HL-60/S4 treated with retinoic acid at 250 ng/mL for 4 days and 3 days (cell line): ENCODE data around the gene C1GALT1C1.
"Not testable (repeated sequence)": the region's sequence is repeated elsewhere in the genome, so short reads cannot be mapped to it uniquely, and the experiment has no call there.

Experiments
- in situ Hi-C: fragments of 300-500 bp; cut with MboI; formaldehyde crosslinking; loops from 2 replicates; pipeline ENCODE4 v1.7.0; 2022; ENCODE audit warnings: low sequenced_read_pairs

Gene C1GALT1C1

GRCh38 chrX:120629667-120630537 lies at the start of gene C1GALT1C1:
TSS of gene C1GALT1C1 (minus strand) at chrX:120630054. CDS start at chrX:120627166, 2,888 bp downstream.
- in situ Hi-C loops: no loop called here

- in situ Hi-C loops: no loop called here
Observed at GRCh38 chrX:120677004-120677652, 47.3 kb upstream of the C1GALT1C1 start.

GRCh38 chrX:120672841-120673530 lies 43.1 kb upstream of the C1GALT1C1 start:
- in situ Hi-C loops: no loop called here

GRCh38 chrX:120672389-120672788 lies 42.5 kb upstream of the C1GALT1C1 start:
- in situ Hi-C loops: no loop called here

- in situ Hi-C loops: no loop called here
Observed at GRCh38 chrX:120671963-120672362, 42.1 kb upstream of the C1GALT1C1 start.

GRCh38 chrX:120668357-120668756 lies 38.5 kb upstream of the C1GALT1C1 start:
- in situ Hi-C loops: no loop called here

DNA sequence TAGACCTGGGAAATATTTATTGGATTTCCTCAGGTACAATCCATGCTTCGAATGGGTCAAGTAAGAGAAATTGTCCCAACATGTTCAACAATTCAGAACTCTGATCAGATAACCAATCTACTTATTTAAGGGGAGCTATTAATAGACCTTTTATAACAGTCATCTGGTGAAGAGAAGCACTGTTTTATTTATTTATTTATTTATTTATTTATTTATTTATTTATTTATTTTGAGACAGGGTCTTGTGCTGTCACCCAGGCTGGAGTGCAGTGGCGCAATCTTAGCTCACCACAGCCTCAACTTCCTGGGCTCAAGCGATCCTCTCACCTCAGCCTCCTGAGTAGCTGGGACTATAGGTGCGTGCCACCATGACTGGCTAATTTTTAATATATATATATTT lies 34.7 kb upstream of the C1GALT1C1 start:
- in situ Hi-C loops: not testable (repeated sequence)

GRCh38 chrX:120664081-120664480 lies 34.2 kb upstream of the C1GALT1C1 start:
- in situ Hi-C loops: no loop called here

- in situ Hi-C loops: no loop called here
Observed at GRCh38 chrX:120662662-120663061, 32.8 kb upstream of the C1GALT1C1 start.

GRCh38 chrX:120660637-120661036 lies 30.8 kb upstream of the C1GALT1C1 start:
- in situ Hi-C loops: no loop called here

GRCh38 chrX:120653000-120653399 lies 23.1 kb upstream of the C1GALT1C1 start:
- in situ Hi-C loops: no loop called here

- in situ Hi-C loops: not testable (repeated sequence)
Observed at GRCh38 chrX:120652256-120652655, 22.4 kb upstream of the C1GALT1C1 start.

DNA sequence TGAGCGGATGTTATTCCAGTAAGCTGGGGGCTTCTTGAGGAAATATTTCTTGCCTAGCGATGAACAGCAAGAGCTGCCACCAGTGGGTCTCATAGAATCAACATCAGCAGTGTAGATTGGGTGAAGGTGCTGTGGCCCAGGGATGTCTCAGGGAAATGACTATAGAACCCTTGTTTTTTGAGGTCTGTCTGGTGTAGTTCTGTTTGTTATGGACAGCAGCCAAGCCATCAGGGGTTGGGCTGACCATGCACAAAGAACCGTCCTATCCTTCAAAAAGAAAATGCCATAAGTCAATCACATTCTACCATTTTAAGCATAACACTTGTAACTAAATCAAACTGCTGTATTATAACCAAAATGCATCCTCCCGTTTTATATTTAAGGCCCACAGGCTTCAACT lies 17.3 kb upstream of the C1GALT1C1 start:
- in situ Hi-C loops: no loop called here

DNA sequence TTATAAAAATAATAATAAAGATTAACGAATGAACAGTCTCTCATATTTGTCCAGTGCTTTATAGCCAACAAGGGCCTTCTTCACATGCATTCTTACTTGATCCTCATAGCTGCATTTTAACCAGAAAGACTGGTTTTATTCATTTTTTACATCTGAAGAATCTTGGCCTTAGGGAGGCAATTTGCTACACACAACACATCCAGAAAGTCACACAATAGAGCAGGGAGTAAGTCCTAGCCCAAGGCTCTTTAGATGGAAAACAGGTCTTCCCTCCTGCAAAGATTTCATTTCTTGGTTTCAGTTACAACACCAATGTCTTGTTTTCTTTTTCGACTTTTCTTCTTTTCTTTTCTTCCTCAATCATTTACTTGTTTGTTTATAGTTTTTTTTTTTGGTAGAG lies 13.0 kb upstream of the C1GALT1C1 start:
- in situ Hi-C loops: no loop called here

- in situ Hi-C loops: no loop called here
Observed at GRCh38 chrX:120638619-120639018, 8.8 kb upstream of the C1GALT1C1 start.

DNA sequence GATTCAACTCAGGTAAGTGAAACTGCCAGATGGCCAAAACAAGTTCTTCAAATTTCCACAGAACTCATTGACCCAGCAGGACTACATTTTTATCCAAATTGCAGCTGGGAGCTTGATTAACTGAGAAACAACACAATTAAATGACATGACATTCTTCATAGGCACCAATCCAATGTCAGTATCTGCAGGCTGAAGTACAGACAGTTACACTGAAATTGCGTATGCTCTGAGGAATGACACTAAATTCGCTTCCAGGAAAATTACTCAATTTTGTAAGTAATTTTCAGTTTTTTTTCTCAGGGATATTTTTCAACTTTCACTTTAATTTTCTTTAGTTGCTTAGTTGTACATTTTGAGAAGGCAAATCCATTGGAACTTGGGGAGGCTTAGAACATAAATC lies 4.5 kb downstream of the C1GALT1C1 start:
- in situ Hi-C loops: no loop called here

GRCh38 chrX:120617996-120618630 lies 11.7 kb downstream of the C1GALT1C1 start:
- in situ Hi-C loops: no loop called here

DNA sequence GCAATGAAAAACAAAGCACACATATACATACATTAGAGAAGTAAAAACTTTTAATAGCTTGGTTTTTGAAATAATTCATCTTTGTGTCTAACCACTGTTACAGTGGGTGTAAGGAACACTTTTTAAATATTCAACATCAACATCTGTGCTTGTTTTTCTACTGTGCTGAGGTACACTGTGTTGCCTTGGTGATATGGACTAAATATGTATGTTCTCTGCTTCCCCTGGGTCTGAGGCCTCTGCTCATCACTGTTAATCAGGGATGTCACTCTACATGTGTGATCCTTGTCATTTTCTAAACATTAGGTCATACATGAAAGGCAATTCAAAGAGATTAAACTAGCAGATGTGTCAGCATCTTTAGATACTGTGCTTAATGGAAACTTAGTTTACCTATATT lies 15.0 kb downstream of the C1GALT1C1 start:
- in situ Hi-C loops: no loop called here

- in situ Hi-C loops: no loop called here
Observed at GRCh38 chrX:120612086-120612485, 17.8 kb downstream of the C1GALT1C1 start.

DNA sequence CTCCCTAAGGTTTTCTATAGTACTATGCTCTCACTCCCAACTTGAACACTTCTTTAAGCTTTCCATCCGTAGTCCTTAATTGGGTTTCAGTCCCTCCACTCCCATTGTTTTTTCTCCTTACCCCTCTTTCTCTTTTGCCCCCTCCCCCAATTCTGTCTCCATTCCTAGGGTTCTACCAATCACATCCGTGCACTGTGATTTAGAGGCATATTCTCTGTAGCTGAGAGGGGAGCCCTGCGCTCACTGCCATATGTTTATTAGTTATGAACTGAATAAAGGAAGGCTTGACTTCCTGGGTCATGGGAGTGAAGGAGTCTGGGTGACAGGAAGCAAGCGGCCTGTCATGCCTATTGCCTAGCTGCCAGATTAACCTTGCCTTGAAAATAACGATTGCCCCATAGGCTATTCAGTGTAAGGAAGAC lies 25.5 kb downstream of the C1GALT1C1 start:
- in situ Hi-C loops: no loop called here

- in situ Hi-C loops: no loop called here
Observed at GRCh38 chrX:120603707-120604360, 26.0 kb downstream of the C1GALT1C1 start, which contains the start of gene MCTS1. TSS of gene MCTS1 (plus strand) at chrX:120604101. CDS start at chrX:120604237, 136 bp downstream.
